NT2/D1 (cell line): ENCODE results near the gene DOCK8.

Experiments
- SUZ12 ChIP-seq: IDR thresholded peaks from 2 replicates; pipeline ENCODE4 v1.6.1; 2011; ENCODE audit not compliant: insufficient read length, insufficient read depth; ENCODE audit errors: extremely low read depth
- YY1 ChIP-seq: IDR thresholded peaks from 2 replicates; pipeline ENCODE4 v1.6.1; 2011; ENCODE audit not compliant: insufficient read length, insufficient read depth
- ZNF274 ChIP-seq: IDR thresholded peaks from 2 replicates; pipeline ENCODE4 v1.6.1; 2011; ENCODE audit warnings: mild to moderate bottlenecking, low read depth, low read length

GRCh38 chr9:398085-398484 is 183.4 kb downstream of the DOCK8 start:
- no peak for TF ChIP-seq ZNF274
- no peak for TF ChIP-seq SUZ12
- no peak for TF ChIP-seq YY1
